Epithelial cell of esophagus (primary cell): ENCODE results near the gene MED15.

Experiments used
- DNase-seq: peaks from one replicate; pipeline ENCODE4 v3.0.0; 2010; ENCODE audit warnings: low read depth
- H3K4me3 ChIP-seq: 2 replicates; pipeline ENCODE4 v1.5.1; 2011; ENCODE audit warnings: mild to moderate bottlenecking, low read length, control low read depth
- CTCF ChIP-seq: IDR thresholded peaks from 2 replicates; pipeline ENCODE4 v1.5.1; 2011; ENCODE audit warnings: low read depth, mild to moderate bottlenecking, low read length, control low read depth, inconsistent platforms; ENCODE audit not compliant: insufficient read depth; ENCODE audit errors: missing control alignments

MED15 gene

GRCh38 chr22:20568502-20569058, 61.2 kb downstream of the MED15 start:
- no peak for DNase-seq
- no peak overlapping the region for H3K4me3 ChIP-seq
- no peak for TF ChIP-seq CTCF

- peak; percentile 95 for DNase-seq
- no peak overlapping the region for H3K4me3 ChIP-seq
- no peak for TF ChIP-seq CTCF
Observed at GRCh38 chr22:20569059-20570058, 61.9 kb downstream of the MED15 start.

GRCh38 chr22:20571078-20571503, 63.7 kb downstream of the MED15 start:
- DNase-seq: no peak
- H3K4me3 ChIP-seq: no peak overlapping the region

DNA sequence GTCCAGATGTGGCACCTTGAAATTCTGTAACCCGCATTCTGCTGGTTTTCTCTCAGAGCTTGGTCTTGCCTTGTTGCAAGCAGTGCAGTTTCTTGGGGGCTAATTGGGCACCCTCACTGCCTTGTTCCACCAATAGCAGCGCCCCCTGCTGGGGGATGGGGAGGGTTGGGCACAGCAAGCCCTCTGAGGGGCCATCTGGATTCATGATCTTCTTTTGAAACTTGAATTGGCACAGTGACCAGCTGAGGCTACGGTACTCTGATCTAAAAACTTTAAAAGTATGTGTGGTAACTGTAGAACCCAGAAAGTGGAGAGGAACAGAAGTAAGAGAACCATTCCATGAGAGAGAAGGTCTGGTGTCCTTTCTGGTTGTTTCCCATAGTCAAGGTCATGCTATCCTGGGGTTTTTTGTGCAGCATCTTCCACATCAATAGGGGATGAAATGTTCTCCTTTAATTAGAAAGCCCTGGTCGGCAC, 64.2 kb downstream of the MED15 start:
- no peak overlapping the region for H3K4me3 ChIP-seq
- TF ChIP-seq CTCF: peak; percentile 74
- DNase-seq: peak; percentile 36

More at GRCh38 chr22:20571078-20571503, 63.7 kb downstream of the MED15 start:
- TF ChIP-seq CTCF: no peak

GRCh38 chr22:20572132-20572802, 64.9 kb downstream of the MED15 start:
- DNase-seq: no peak
- H3K4me3 ChIP-seq: no peak overlapping the region
- no peak for TF ChIP-seq CTCF

GRCh38 chr22:20573176-20573832, 65.9 kb downstream of the MED15 start:
- no peak for TF ChIP-seq CTCF
- DNase-seq: no peak
- no peak overlapping the region for H3K4me3 ChIP-seq
